Omental fat pad (tissue), 4 donors: ENCODE data around the gene EFCAB6. TPM values are rescaled to one million over a fixed set of nuclear protein-coding genes. Genes with fewer than 3 reads are reported as not detected.
A peak's percentile ranks its signal among the peaks of the same experiment; 100 is the strongest.

Source experiments
- ATAC-seq: fragments of 150-250 bp; one replicate; pipeline ENCODE4 v1.9.1; 2016; ENCODE audit warnings: mild to moderate bottlenecking, moderate library complexity; ENCODE audit not compliant: low FRiP score
- DNase-seq: peaks from one replicate; pipeline ENCODE4 v3.0.0-alpha.2; 2019; ENCODE audit warnings: low spot score
- total RNA-seq, 4 donors: library from RNA; depleted of rRNA; stranded (reverse); fragments of >200 nt; gene quantifications; one replicate each; pipeline ENCODE4 v1.1.0, GENCODE V29; 2016
- TF ChIP-seq, protein P1 (sequence below), 3 donors: fragments of 450-650 bp; IDR thresholded peaks; one replicate each; pipeline ENCODE4 v1.5.1; 2016 to 2017; ENCODE audit warnings: antibody characterized with exemption in 3 of 3, mild to moderate bottlenecking in 3 of 3, moderate library complexity in 2 of 3

EFCAB6 gene
- total RNA-seq, 4 donors from 2014 or later: 0.48 to 3.2 (median 1.9) TPM

DNA sequence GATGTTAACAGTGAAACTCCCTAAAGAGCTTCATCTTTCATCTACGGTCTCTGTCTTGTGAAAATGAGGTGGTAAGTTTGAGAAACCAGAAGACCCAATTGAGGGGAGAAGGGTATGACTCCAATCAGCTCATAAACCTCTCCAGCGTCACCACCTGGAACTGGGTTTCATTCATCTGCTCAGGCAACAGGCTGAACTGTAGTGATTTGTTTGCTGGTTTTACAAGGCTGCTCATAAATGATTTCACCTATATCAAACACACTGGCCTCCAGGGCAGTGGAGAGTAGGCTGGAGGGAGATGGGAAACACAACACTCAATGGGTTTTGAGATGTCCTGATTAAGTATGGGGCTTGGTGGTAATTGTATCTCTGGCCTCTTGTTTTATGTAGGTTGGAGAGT, 79.0 kb downstream of the EFCAB6 start:
- TF ChIP-seq, protein P1, sequence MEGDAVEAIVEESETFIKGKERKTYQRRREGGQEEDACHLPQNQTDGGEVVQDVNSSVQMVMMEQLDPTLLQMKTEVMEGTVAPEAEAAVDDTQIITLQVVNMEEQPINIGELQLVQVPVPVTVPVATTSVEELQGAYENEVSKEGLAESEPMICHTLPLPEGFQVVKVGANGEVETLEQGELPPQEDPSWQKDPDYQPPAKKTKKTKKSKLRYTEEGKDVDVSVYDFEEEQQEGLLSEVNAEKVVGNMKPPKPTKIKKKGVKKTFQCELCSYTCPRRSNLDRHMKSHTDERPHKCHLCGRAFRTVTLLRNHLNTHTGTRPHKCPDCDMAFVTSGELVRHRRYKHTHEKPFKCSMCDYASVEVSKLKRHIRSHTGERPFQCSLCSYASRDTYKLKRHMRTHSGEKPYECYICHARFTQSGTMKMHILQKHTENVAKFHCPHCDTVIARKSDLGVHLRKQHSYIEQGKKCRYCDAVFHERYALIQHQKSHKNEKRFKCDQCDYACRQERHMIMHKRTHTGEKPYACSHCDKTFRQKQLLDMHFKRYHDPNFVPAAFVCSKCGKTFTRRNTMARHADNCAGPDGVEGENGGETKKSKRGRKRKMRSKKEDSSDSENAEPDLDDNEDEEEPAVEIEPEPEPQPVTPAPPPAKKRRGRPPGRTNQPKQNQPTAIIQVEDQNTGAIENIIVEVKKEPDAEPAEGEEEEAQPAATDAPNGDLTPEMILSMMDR (IDR thresholded peaks at IDR 0.05): no peak
- no peak for DNase-seq
- no peak for ATAC-seq

DNA sequence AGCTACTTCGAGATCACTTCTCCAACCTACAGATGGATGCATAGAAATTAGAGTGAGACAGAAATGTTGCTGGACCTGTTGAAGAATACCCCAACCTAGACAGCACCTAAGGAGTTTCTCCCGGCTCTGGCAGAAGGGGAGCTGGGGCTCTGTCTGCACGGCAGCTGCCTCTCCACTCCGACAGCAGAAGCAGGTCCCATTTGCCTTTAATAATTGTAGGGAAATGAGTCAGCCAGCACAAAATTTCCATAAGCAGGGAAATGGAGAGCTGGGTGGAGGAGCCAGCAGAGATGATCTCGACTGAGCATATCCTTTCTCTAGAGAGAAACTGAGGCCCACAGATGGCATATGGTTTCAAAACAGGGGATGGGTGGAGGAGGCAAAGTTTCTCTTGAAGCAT, 80.1 kb downstream of the EFCAB6 start:
- TF ChIP-seq, protein P1 (IDR thresholded peaks at IDR 0.05): no peak
- DNase-seq (no peak), ATAC-seq (no peak)

DNA sequence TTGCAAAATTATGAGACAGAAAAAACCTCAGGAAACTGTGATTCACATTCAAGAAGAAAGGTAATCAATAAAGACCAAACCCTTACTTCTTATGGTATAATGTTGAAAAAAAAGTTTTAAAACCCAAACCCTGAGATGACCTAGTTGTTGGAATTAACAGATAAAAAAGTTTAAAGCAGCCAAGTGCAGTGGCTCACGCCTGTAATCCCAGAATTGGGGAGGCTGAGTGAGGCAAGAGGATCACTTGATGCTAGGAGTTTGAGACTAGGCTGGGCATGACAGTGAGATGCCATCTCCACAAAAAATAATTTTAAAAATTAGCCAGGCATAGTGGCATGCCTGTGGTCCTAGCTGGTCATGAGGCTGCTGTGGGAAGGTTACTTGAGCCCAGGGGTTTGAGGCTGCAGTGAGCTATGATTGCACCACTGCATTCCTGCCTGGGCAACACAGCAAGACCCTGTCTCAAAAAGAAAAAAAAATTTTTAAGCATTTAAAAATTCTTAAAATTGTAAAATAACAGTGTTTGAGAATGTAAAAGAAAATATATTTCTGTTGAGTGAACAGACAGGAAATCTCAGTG, 85.1 kb downstream of the EFCAB6 start:
- DNase-seq (no peak), ATAC-seq (no peak)
- TF ChIP-seq, protein P1 (IDR thresholded peaks at IDR 0.05): no peak

DNA sequence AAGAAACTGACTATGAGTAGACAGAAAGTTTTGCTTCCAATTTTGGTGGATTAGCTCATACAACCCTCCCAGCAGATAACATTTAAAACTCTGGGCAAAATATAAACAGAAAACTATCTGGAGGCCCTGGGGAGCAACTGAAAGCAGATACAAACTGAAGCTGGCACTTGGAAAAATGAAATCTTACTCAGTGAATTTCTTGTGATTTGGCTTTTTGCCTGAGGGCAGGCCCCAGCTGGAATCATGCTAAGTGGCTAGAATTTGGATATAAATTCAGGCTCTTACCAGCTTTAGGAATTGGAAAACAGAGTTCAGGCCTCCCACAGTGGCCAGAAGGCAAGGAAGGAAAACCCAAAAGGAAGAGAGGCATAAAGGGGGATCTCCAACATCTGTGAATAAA, 85.8 kb downstream of the EFCAB6 start:
- ATAC-seq: peak; percentile 64
- no peak for DNase-seq
- TF ChIP-seq, protein P1 (IDR thresholded peaks at IDR 0.05): no peak

DNA sequence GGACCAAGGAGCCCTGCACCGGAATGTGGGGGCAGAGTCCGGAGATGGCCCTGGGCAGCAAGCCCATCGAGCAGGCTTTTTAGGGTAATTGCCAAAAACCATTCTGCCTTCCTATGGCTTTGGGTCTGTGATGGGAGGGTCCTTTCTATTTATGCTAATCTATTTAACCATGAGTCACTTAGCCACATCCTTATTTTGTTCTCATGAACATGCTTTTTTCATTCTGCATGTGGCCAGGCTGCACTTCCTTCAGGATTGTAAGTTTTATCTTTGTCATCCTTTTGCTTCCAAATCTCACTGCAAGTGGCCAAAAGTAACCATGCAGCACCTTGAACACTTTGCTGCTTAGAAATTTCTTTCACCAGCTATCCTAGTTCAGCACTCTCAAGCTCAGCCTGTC, 88.3 kb downstream of the EFCAB6 start:
- ATAC-seq (no peak), DNase-seq (no peak)
- TF ChIP-seq, protein P1 (IDR thresholded peaks at IDR 0.05): no peak

DNA sequence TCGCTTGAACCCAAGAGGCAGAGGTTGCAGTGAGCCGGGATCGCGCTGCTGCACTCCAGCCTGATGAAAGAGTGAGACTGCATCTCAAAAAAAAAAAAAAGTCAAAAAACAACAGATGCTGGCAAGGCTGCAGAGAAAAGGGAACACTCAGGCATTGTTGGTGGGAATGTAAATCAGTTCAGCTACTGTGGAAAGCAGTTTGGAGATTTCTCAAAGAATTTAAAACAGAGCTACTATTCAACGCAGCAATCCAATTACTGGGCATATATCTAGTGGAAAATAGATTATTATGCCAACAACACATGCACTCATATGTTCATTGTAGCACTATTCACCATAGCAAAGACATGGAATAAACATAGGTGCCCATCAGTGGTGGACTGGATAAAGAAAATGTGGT, 89.7 kb downstream of the EFCAB6 start:
- DNase-seq: no peak
- TF ChIP-seq, protein P1 (IDR thresholded peaks at IDR 0.05): no peak
- ATAC-seq: no peak

DNA sequence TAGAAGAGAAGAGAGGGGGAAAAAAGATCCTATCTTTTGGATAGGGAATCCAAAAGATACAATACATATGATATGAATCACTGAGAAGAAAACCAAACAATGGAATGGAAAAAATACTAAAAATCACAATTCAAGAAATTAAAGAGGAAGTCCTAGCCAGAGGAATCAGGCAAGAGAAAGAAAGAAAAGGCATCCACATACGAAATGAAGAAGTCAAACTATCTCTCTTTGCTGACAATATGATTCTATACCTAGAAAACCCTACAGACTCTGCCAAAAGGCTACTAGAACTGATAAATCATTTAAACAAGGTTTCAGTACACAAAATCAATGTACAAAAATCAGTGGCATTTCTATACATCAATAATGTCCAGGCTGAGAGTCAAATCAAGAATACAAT, 91.4 kb downstream of the EFCAB6 start:
- no peak for ATAC-seq
- TF ChIP-seq, protein P1 (IDR thresholded peaks at IDR 0.05): no peak
- no peak for DNase-seq
